IPS DF 19.7 (cell line): ENCODE data around the gene SIL1.
"Not testable (repeated sequence)": the region's sequence is repeated elsewhere in the genome, so short reads cannot be mapped to it uniquely, and the experiment has no call there.

Experiments used
- DNase-seq: peaks from one replicate; pipeline ENCODE4 v3.0.0-alpha.2; 2013; ENCODE audit warnings: low read depth, low spot score

The SIL1 gene

DNA sequence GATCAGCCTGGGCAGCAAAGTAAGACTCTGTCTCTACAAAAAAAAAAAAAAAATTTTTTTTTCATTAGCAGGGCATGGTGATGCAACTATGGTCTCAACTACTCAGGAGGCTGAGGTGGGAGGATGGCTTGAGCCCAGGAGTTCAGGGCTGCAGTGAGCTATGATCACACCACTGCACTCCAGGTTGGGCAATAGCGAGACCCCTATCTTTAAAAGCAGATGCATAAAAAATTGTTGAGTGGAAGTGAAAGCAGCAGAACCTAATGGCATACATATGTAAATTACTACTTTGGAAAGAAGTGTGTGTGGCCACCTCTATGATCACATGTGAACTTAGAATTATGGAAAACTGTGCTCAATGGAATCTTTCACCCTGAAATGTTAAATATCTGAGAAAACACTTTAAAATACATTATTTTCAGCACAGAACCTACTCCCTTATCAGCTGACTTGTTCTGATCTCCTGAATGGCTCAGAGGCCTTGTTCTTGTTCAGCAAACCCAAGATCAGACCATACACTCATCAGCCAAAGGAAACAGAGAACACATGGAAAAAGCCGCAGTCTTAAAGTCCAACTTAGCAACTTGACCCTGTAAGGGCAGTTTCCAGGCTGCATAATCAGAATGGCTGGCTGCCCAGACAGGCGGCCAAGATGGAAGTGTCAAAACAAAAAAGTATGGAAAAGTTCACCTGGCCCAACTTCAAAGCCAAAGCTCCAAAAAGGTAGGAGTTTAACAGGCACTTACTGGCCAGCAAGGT is 56.5 kb downstream of the SIL1 start:
- DNase-seq = no peak

DNA sequence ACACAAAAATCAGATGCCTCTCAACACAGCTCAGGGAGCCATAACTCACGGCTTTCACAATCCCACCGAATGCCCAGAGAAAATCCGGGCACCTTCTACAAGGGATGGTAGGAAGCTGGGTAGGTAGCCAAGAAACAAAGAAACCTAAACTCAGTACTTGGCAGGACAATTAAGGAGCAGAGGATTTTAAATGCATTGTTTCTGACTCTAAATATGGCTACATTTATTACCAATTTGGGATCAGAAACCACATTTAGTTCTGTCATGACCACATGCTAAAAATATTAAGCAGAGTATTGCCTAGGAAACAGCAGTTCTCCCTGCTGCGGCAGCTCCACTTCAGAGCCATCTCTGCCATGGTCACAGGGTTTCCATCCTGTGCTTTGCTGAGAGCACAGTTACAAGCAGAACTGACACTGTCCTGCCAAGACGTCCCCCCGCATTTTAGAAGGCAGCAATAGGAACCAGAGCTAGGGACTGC is 57.5 kb downstream of the SIL1 start:
- DNase-seq = no peak

DNA sequence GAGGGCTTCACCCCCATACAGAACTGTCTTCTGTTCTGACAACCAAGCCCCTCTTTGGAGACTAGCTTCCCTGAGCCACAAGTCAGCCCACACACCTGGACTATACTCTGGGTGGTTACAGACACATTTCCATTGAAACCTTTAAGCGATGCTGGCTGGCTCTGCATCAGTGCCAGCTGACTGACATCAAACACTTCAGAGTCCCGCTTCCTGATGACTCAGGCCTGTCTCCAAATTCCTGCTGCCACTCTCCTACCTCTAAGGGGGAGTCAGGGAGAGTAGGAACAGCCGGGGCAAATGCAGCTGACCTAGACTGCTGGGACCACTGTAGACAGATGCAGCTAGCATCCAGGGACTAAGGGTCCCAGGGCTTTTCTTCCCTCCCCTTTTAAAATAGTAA is 59.4 kb downstream of the SIL1 start:
- no peak for DNase-seq

DNA sequence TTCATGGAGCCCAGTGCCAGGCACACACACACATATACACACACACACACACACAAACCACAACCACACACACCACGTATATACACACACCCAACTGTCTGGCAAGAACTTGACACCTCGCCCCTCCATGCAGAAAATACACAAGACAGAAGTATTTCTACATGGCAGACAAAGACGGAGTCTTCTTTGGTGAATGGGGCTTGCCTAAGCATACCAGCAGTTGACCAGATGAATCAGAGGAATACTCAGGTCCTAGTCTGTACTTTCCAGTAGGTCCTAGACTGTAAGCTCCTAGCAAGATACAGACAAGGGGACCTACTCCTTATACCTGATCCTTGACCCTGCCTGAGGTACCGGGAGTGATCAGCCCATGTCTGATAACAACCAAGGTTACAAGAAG is 60.1 kb downstream of the SIL1 start:
- no peak for DNase-seq

DNA sequence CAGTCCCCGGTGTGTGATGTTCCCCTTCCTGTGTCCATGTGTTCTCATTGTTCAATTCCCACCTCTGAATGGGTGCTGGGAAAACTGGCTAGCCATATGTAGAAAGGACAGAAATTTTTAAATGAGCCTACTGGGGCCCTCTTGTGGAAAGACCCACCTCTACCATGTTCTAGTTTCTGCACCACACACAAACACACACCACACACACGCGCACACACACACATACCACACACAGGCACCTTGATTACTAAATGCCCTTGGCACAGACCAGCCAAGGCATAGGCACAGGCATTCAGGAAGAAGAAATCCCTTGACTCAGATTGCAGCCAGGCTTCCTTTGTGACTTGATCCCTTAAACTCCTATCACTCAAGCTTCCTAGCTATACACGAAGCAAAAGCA is 60.5 kb downstream of the SIL1 start:
- no peak for DNase-seq

DNA sequence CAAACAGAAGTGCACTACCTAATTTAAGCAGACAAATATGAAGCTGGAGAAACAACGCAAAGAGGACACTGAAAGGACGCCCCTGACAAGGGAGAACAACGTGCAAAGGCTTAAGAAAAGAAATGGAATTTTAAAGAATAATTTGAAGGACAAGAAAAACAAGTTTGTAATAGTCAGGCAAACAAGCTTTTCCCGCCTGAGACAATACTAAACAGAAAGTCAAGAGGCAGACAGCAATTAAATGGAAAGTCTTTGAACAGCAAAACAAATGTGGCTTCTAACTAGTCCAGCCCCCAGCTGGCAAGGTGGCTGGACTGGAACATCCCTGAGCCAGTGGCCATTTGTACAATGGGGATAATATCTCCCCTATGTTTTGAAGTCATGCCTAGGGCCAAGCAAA is 63.3 kb downstream of the SIL1 start:
- DNase-seq = no peak

DNA sequence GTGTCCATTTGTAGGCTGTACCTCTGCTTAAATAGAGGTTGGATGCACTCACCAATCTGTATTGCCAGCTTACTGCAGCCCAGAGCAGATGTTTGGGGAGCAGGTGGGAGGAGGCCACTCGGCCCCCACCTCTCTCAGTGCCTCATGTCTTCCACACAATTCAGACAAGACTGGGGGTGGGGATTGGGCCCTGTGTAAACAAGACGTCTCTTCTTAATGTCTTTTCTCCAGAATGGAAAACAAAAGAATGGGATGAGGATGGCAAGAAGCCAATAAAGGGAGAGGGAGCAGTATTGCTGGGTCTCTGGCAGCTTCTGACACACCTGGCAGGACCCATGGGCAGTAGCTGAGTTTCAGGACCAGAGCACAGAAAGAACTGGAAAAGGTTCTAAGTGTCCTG is 64.9 kb downstream of the SIL1 start:
- no peak for DNase-seq

DNA sequence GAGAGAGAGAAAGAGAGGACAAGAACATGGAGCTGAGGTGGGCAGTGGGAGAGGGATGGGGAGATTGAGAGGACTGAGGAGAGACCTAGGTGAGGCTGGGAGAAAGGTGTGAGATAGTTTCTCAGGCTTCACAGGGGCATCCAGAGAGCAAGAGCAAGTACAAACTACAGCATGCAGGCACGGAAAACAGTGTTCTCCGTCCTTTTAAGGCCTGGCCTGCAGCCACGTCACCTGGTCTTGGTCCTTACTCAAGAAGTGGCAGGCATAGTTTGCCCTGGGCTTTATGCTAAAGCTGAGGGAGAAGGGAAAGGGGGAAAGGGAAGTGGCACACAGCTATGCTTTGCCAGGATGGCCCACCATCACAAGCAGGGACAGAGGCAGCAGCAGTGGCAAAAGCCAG is 65.7 kb downstream of the SIL1 start:
- DNase-seq = no peak

DNA sequence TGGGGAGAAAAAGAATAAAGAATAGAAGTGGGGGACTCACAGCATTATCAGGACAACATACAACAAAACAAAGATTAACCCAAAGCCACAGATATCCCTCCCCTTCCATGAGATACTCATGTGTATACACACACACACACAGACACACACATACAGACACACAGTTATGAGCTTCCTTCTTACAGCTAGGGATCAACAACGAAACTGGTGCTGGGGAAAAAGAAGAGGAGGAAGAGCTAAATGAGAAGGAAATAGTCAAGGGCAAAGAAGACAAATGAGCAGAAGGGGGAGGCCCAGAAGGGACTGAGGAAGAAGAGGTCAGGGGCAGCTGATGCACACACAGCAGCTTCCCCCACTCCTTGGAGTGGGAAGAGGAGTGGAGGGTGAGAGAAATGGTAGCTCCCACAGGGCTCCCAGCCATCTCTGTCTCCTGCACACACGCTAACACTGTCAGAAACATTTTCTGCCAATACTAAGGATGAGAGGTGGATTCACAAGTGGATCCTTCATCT is 66.2 kb downstream of the SIL1 start:
- no peak for DNase-seq

DNA sequence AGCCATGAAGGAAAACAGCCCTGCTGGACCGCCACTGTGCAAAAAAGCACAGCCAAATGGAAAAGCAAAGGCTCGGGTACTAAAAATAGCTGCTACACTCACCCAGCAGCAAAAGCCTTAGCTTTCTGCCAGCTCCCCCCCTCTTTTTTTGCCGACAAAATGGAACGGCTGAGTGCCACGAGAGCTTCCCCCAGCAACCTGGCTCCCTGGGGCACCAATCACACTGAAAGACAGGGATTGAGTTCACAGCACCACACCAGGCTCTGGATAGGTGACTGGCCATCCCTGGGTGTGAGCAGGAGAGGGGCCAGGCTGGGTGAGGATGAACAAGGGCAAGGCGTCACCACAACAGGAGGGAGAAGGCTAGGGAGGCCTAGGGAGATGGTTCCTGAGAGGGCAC is 66.7 kb downstream of the SIL1 start:
- no peak for DNase-seq

DNA sequence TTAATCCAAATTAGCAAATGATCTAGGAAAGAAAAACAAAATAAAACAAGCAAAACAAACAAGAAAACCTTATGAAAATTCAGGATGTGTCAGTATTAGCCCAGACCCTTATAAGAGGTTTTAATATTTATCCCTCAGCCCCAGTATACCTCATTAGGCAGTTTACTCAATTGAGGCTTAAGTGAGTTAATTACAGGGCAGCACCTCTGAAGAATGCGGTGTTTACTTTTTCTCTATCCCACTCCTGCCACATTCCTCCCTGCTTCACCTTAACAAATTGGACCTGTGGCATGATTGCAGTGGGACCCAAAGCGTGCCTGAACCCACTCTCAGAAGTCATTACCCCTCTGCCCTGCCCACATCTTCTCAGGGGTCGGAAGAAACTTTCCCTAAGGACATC is 67.1 kb downstream of the SIL1 start:
- DNase-seq = no peak

DNA sequence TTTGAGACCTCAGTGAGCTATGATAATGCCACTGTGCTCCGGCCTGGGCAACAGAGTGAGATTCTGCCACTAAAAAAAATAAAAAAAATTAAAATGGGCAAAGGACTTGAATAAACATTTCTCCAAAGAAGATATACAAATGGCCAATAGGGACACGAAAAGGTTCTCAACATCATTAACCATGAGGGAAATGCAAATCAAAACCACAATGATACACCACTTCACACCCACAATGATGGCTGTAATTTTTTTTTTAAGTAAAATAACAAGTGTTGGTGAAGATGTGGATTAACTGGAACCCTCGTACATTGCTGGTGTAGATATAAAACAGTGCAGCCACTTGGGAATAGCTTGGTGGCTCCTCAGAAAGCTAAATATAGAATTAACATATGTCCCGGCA is 68.0 kb downstream of the SIL1 start:
- DNase-seq = no peak

DNA sequence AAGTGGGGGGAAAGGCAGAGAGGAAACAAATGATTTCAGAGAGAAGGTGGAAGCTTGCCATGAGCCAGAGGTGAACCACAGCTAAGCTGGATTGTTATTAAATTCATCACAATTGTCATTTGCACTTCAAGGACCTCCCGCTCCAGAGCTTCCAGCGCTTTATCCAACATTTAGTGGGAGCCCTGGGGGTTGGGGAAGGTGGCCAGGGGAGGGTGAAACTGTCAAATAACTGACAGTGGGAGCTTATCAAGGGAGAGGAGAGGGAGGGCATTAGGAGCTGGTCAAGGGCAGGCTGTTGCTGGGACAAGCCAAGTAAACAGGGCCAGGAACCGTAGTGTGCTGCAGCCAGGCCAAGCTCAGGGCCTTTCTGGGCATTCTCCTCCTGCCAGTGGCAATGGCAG is 71.5 kb downstream of the SIL1 start:
- no peak for DNase-seq

DNA sequence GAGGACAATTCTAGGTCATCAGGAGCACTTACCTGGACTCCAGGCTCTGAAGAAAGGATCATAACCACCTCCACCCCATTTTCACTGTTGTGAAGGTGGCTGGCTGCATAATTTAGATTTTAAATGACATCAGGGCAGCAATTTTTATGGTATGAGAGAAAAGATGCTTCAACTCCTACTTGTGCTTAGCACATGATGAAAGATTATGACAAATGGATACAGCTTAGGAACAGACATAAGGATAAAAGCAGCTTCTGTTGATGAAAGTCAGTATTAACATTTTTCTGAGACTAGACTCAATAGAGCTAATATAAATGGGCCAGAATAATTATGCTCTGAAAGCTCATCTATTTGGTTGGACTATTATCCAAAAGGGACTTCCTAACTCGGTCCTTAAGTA is 72.2 kb downstream of the SIL1 start:
- no peak for DNase-seq

DNA sequence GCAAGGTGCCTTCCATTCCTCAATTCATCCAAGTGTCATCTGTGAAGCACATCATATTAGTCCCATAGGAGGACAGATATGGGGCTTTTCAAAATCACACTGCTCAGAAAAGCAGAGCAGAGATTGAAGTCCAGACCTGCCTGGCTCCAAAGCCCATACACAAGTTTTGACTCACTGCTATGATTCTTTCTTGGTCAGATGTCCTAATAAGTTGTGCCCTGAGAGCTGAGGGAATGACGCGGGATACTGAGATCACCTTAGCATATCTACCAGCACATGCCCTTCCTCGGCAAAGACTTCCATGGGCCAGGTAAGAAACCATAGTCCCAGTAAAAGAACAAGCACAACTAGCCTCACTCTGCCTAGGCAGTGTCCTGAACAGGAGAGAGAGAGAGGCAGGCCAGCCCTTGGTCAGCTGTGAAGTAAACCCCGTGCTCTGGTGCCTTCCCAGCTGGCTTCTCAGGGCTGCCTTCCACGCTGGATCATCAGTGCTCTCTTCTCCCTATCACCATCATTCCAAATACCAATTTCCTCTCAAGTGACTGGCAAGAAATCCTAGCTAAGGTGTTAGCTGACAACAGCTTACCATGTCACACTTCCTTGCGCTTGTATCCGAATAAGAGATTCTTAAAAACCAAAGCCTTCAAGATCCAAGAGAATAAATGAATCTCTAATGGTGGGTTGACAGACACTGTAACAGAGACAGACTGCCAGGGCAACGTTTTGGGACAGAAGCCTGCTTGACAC is 73.2 kb downstream of the SIL1 start:
- no peak for DNase-seq

DNA sequence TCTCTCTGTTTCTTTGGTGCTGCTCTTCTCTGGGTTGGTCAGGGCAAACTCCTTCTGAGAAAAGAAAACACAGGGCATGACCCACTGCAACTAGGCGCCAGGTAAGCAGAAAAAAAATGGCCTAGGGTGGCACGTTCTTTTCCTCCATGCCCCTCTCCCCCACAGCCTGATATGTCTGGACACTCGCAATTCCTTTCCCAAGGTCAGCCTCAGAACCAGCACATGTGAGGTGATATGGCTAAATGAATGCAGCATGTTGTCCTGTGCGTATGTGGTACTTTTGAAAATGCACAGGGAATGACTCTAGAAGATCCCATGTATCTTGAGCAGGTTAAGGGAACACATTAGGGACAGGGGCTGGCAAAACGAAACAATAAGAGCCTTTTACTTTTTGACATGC is 77.0 kb downstream of the SIL1 start:
- no peak for DNase-seq

DNA sequence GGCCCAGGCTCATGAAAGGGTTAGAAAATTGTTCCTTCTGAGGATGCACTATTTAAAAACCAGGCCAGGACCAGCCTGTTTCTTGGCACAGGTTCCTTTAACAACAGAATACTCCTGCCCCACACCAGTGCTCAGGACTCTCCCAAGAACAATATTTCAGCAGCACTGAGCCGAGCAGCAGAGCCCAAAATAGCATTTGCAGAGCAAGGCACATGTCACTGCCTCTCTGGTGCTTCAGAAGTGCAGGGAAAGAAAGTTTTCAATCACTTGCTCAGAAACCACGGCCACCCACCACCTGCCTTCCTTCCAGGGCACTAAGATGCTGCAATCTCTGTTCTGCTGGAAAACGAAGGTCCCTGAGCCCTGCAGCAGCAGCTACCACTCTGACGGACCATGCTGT is 77.6 kb downstream of the SIL1 start:
- DNase-seq = no peak

DNA sequence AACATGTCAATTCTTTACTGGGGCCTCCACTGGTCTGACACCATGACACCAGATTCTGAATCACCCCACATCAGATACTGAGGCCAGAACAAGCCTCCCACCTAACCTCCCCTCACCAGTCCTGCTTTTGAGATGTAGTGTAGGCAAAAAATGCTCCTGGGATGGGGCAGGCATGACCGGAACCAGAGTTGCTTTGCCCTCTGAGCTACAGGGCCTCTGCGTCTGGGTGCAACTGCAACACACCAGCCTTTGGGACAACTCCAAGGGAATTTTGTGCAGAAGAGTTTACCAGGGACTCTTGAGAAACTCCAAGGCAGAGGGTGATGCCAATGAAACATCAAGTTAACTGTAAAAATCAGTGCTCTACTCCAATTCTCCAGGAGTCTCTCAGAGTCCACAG is 79.4 kb downstream of the SIL1 start:
- no peak for DNase-seq

DNA sequence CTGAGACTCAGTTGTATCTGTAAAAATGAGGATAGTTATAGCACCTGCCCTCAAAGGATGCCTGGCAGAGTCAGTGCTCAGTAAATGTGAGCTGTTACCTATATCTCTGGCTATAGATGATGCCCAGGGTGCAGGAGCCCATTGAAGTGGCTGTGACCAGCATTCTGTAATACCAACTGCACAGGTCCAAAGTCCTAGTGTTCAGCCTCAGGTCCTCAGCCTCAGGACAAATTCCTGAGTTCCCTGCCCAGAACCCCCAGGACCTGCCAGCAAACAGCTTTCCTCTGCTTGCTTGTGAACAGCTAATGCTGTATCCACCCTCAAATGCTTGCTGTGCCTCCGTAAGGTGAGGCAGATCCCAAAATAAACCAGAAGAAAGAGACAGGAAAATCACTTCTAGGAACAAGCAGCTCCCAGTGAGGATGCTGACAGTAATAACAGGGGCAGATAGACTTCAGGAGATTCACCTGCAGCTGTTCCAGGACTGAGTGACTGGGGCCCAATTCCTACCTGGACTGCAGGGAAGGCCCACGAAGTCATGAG is 80.8 kb downstream of the SIL1 start:
- no peak for DNase-seq

DNA sequence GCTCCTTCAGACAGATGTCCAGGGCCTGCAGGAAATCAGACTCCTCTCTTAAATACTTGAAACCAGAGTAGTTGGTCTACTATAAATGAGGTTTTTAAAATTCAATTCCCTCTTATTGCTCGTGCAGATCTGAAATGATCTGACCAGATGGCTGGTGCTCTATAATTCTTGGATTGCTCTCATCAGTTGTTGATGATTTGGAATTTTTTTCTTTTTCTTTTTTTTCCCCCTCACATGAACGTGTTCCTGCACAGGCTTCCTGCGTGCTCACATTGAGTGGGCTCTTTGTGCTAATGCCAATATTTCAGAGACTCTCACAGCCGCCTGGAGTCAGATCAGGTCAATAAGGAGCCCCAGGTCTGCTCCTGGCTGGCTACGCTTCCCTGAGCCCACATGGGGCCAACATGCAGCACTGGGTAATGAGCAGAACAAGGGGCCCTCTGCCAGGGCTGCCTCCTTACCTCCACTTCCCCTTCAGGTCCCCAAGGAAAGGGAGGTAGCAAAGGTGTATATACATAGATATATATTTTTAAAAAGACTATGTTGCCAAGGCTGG is 82.0 kb downstream of the SIL1 start:
- DNase-seq = no peak

DNA sequence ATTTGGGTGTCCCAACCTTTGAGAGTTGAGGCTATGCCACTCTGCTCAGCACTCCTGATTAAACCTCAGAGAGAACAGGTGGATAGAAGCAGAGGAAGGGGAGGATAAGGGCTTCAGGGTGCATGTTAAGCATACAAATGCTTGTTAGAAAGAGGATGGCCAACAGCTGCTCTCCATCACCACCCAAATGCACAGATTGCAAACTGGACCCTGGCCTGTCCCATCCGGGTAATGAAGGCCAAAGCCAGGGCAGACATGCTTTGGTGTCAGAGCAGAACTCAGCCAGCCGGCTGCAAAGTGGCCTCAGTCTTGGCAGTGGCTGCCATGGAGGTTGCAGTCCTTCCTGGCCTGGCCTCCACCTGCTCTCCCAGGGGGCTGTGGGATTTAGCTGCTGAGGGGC is 84.3 kb downstream of the SIL1 start:
- no peak for DNase-seq

DNA sequence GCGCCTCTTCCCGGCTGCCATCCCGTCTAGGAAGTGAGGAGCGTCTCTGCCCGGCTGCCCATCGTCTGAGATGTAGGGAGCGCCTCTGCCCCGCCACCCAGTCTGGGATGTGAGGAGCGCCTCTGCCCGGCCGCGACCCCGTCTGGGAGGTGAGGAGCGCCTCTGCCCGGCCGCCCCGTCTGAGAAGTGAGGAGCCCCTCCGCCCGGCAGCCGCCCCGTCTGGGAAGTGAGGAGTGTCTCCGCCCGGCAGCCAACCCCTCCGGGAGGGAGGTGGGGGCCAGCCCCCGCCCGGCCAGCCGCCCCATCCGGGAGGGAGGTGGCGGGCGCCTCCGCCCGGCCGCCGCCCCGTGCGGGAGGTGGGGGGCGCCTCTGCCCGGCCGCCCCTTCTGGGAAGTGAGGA is 85.8 kb downstream of the SIL1 start:
- not testable (repeated sequence) for DNase-seq
